ENCODE data around the gene UNC5A. TPM values are rescaled to one million over a fixed set of nuclear protein-coding genes. Genes with fewer than 3 reads are reported as not detected.

Gene UNC5A
- total RNA-seq: not detected in 2 replicates

DNA sequence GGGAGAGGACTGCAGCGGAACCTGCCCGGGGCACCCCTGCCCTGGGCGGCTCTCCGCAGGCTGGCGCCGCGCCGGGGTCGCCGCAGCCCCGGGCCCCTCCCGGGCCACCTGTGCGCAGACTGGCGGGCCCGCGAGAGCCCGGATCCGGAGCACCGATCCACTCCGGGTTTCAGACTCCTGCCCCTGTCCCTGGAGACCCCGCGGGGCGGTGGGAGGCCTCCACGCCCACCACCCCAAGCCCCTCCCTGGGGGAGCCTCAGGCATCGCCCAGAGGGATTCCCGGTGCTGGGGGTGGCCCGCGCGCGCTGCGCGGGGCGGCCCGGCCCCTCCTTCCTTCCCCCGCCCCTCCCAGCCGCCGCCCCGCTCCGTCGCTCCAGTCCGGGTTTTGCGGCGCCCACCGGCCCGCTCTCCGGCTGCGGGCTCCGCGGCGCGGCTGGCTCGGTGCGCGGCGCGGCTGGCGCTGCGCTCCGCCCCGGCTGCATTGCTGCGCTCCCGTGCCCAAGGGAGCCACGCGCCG lies at the start of gene UNC5A:
Gene UNC5A (plus strand): TSS at position 479 of the 517 bp plus-strand sequence. CDS start 192 bp downstream, outside the sequence.

DNA sequence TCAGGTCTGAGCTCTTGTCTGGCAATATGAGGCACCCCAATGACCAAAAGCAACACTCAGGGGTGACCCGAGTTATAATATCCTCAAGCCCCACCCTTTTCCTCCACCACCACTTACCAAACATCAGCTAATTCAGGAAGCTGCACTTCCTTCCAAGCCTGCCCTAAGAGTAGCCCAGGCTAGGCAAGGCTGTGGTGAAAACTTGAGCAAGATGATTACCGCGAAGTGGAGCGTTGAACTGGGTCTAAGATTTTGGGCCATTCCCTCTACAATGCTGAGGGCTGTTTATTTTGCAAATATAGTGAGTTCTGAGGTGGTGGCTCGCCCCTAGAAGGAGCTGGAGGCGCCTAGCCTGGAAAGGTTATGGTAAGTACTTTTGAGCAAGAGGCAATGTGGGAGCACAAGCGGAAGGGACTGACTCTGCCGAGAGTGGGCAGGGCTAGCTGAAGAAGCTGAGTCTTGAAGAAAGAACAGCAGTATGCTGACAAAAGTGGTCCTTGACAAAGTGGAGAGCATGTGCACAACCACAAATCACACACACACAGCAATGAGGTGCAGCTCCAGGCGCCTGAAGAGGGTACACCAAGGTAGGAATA lies 89.0 kb downstream of the UNC5A start, which contains the start of gene HK3:
Gene HK3 (minus strand): TSS at position 51 of the 596 bp plus-strand sequence. CDS start 3,187 bp downstream, outside the sequence.

Other genes with a start within 250 kb of the UNC5A start
- 4.4 and 9.8 TPM in 2 replicates for gene GPRIN1, start 200.4 kb upstream of the UNC5A start, total RNA-seq
- gene SNCB, start 180.0 kb upstream of the UNC5A start, total RNA-seq: 0.37 and 2.8 TPM in 2 replicates
- not detected in 2 replicates for gene EIF4E1B, start 179.9 kb upstream of the UNC5A start, total RNA-seq
- gene TSPAN17, start 163.1 kb upstream of the UNC5A start, total RNA-seq: 35.5 and 40.4 TPM in 2 replicates
- gene HK3, start 88.8 kb downstream of the UNC5A start, total RNA-seq: not detected in 2 replicates
- gene UIMC1, start 196.2 kb downstream of the UNC5A start, total RNA-seq: 31.9 and 38.0 TPM in 2 replicates
- gene ZNF346, start 212.1 kb downstream of the UNC5A start, total RNA-seq: 12.7 and 14.3 TPM in 2 replicates